PC-9 (cell line): Measurements from ENCODE around the gene KIAA2012. TPM values are rescaled to one million over a fixed set of nuclear protein-coding genes. Genes with fewer than 3 reads are reported as not detected.

ENCODE experiments used
- BruUV-seq: library from RNA; stranded (reverse); fragments of 400-500 nt; replicated peaks from 2 replicates; lab custom pipeline; 2021; lab: Mats Ljungman, UMichigan
- CTCF ChIA-PET: fragments of 300-600 bp; sonication (Branson Sonifier 250); formaldehyde crosslinking; loops from one replicate; lab custom pipeline; 2022; ENCODE audit warnings: antibody characterized with exemption; lab: Charles Lee
- POLR2A ChIA-PET: fragments of 300-600 bp; sonication (Branson Sonifier 250); formaldehyde crosslinking; loops from one replicate; lab custom pipeline; 2022; ENCODE audit warnings: antibody characterized with exemption; ENCODE audit not compliant: unreplicated experiment; lab: Charles Lee
- DNase-seq, 2 experiments: peaks; one replicate each; pipeline versions ENCODE4 v3.0.0 to v3.0.0-alpha.2; 2015 to 2022; ENCODE audit warnings: mixed read lengths in 1 of 2
- H2AFZ ChIP-seq: fragments of 200-600 bp; sonication (generic); 2 replicates; pipeline ENCODE4 v1.8.1; 2017; ENCODE audit warnings: antibody characterized with exemption
- H3F3A ChIP-seq: fragments of 200-600 bp; sonication (generic); 2 replicates; pipeline ENCODE4 v1.8.1; 2017; ENCODE audit warnings: antibody characterized with exemption, mild to moderate bottlenecking, low read depth; ENCODE audit not compliant: insufficient read depth
- H3K27ac ChIP-seq: fragments of 200-600 bp; sonication (generic); 2 replicates; pipeline ENCODE4 v1.6.1; 2016; ENCODE audit warnings: mixed run types
- H3K27me3 ChIP-seq: fragments of 200-600 bp; sonication (generic); 2 replicates; pipeline ENCODE4 v1.6.1; 2016; ENCODE audit warnings: low read depth, mixed run types; ENCODE audit not compliant: insufficient read depth
- H3K36me3 ChIP-seq: fragments of 200-600 bp; sonication (generic); 2 replicates; pipeline ENCODE4 v1.6.1; 2016; ENCODE audit warnings: low read depth, mixed run types
- H3K4me1 ChIP-seq: fragments of 200-600 bp; sonication (generic); replicated peaks from 2 replicates; pipeline ENCODE4 v1.6.1; 2016; ENCODE audit warnings: mixed run types; ENCODE audit not compliant: insufficient read depth
- H3K4me2 ChIP-seq: fragments of 200-600 bp; sonication (generic); 2 replicates; pipeline ENCODE4 v1.6.1; 2017; ENCODE audit warnings: mixed run types
- H3K4me3 ChIP-seq: fragments of 200-600 bp; sonication (generic); 2 replicates; pipeline ENCODE4 v1.6.1; 2016; ENCODE audit warnings: mixed run types
- H3K79me2 ChIP-seq: fragments of 200-600 bp; sonication (generic); 2 replicates; pipeline ENCODE4 v1.6.1; 2017; ENCODE audit warnings: low read depth, mixed run types
- H3K9me2 ChIP-seq: fragments of 200-600 bp; sonication (generic); 2 replicates; pipeline ENCODE4 v1.8.1; 2017; ENCODE audit warnings: mild to moderate bottlenecking; ENCODE audit not compliant: insufficient read depth
- H3K9me3 ChIP-seq: fragments of 200-600 bp; sonication (generic); 2 replicates; pipeline ENCODE4 v1.8.1; 2016; ENCODE audit warnings: low read depth; ENCODE audit not compliant: insufficient read depth
- H4K20me1 ChIP-seq: fragments of 200-600 bp; sonication (generic); 2 replicates; pipeline ENCODE4 v1.8.1; 2017; ENCODE audit not compliant: insufficient read depth
- CTCF ChIP-seq: fragments of 200-600 bp; sonication (generic); conservative IDR thresholded peaks from 2 replicates; pipeline ENCODE4 v1.6.1; 2017; ENCODE audit warnings: mixed run types, antibody characterized with exemption, mild to moderate bottlenecking, moderate library complexity
- EZH2 ChIP-seq: fragments of 200-600 bp; sonication (generic); IDR thresholded peaks from 2 replicates; pipeline ENCODE4 v1.8.0; 2017; ENCODE audit warnings: antibody characterized with exemption, low read depth
- intact Hi-C: fragments of 100-400 bp; cut with micrococcal nuclease; formaldehyde crosslinking; loops from one replicate; pipeline ENCODE4 v1.10.0; 2022; ENCODE audit not compliant: unreplicated experiment
- total RNA-seq: library from RNA; stranded (reverse); gene quantifications from 2 replicates; pipeline ENCODE4 v1.2.3, GENCODE V29; 2021

The KIAA2012 gene
- total RNA-seq, 1 experiment from 2014 or later, result not detected

GRCh38 chr2:202056611-202057010 lies 16.4 kb upstream of the KIAA2012 start:
- Histone ChIP-seq H3K4me2 (no peak overlapping the region), H3K27ac (no peak overlapping the region), H2AFZ (no peak overlapping the region), H3K4me1 (no peaks in the 10 kb centered on the region), H3K27me3 (no peaks in the 10 kb centered on the region), H3K9me3 (no peaks in the 10 kb centered on the region), H4K20me1 (no peaks in the 10 kb centered on the region), H3K79me2 (no peaks in the 10 kb centered on the region), H3K9me2 (no peaks in the 10 kb centered on the region), H3K4me3 (no peak overlapping the region), H3K36me3 (no peaks in the 10 kb centered on the region), H3F3A (no peaks in the 10 kb centered on the region)
- ChIA-PET POLR2A (no interaction called here), CTCF (interaction anchor here (0.6 kb wide), 1 partner anchor 60 kb away, joined by 3 read pairs; no protein-coding TSS in a partner anchor)
- peak in 1 of 2 experiments; percentile 4 for DNase-seq
- no peak for TF ChIP-seq EZH2
- TF ChIP-seq CTCF, result peak; percentile 53; the same call in 1 of the 2 replicates
- no TSS peak for BruUV-seq
- intact Hi-C loops, result no loop called here

DNA sequence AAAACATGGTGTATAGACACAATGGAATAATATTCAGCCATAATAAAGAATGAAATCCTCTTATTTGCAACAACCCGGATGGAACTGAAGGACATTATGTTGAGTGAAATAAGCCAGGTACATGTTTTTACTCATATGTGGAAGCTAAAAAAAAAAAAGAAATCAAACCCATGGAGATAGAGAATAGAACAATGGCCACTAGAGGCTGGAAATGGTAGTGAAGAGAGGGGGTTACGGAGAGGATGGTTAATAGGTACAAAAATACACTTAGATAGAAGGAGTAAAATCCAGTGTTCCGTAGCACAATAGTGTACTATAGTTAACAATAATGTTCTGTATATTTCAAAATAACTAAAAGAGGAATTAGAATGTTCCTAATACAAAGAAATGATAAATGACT lies 12.8 kb upstream of the KIAA2012 start:
- H2AFZ ChIP-seq, result no peak overlapping the region
- intact Hi-C loops, result no loop called here
- ChIA-PET POLR2A (no interaction called here), CTCF (no interaction called here)
- H3K9me2 ChIP-seq, result no peaks in the 10 kb centered on the region
- H3K79me2 ChIP-seq, result no peaks in the 10 kb centered on the region
- no peaks in the 10 kb centered on the region for H3K27me3 ChIP-seq
- no TSS peak for BruUV-seq
- H3K36me3 ChIP-seq, result no peaks in the 10 kb centered on the region
- H3K27ac ChIP-seq, result no peak overlapping the region
- TF ChIP-seq EZH2 (no peak), CTCF (peak; percentile 46; the same call in 1 of the 2 replicates)
- DNase-seq, result no peak
- H3F3A ChIP-seq, result no peaks in the 10 kb centered on the region
- H3K4me3 ChIP-seq, result no peak overlapping the region
- H3K4me1 ChIP-seq, result no peaks in the 10 kb centered on the region
- no peak overlapping the region for H3K4me2 ChIP-seq
- H4K20me1 ChIP-seq, result no peaks in the 10 kb centered on the region
- H3K9me3 ChIP-seq, result no peaks in the 10 kb centered on the region

GRCh38 chr2:202061695-202062094 lies 11.4 kb upstream of the KIAA2012 start:
- Histone ChIP-seq H3K9me2 (no peaks in the 10 kb centered on the region), H3K79me2 (no peaks in the 10 kb centered on the region), H3K27ac (no peak overlapping the region), H4K20me1 (no peaks in the 10 kb centered on the region), H3K4me1 (no peaks in the 10 kb centered on the region), H3K36me3 (no peaks in the 10 kb centered on the region), H3F3A (no peaks in the 10 kb centered on the region), H2AFZ (no peak overlapping the region), H3K9me3 (no peaks in the 10 kb centered on the region), H3K4me2 (no peak overlapping the region), H3K4me3 (no peak overlapping the region), H3K27me3 (no peaks in the 10 kb centered on the region)
- DNase-seq, result no peak
- ChIA-PET POLR2A (no interaction called here), CTCF (interaction anchor here (0.6 kb wide), 2 partner anchors 12 to 87 kb away, joined by 3 read pairs; no protein-coding TSS in a partner anchor)
- TF ChIP-seq EZH2, result no peak
- TF ChIP-seq CTCF, result no peak
- no TSS peak for BruUV-seq
- intact Hi-C loops, result no loop called here
